VCaP (cell line): ENCODE data around the gene WDR18.

Experiments
- H3K27ac ChIP-seq: fragments of 450-650 bp; 2 replicates; pipeline ENCODE4 v1.5.1; 2017
- TF ChIP-seq, protein P1 (sequence below): fragments of 450-650 bp; conservative IDR thresholded peaks from 2 replicates; pipeline ENCODE4 v1.5.1; 2017; ENCODE audit warnings: mild to moderate bottlenecking, moderate library complexity

Gene WDR18

GRCh38 chr19:964761-965694 is 19.1 kb upstream of the WDR18 start:
- TF ChIP-seq, protein P1, sequence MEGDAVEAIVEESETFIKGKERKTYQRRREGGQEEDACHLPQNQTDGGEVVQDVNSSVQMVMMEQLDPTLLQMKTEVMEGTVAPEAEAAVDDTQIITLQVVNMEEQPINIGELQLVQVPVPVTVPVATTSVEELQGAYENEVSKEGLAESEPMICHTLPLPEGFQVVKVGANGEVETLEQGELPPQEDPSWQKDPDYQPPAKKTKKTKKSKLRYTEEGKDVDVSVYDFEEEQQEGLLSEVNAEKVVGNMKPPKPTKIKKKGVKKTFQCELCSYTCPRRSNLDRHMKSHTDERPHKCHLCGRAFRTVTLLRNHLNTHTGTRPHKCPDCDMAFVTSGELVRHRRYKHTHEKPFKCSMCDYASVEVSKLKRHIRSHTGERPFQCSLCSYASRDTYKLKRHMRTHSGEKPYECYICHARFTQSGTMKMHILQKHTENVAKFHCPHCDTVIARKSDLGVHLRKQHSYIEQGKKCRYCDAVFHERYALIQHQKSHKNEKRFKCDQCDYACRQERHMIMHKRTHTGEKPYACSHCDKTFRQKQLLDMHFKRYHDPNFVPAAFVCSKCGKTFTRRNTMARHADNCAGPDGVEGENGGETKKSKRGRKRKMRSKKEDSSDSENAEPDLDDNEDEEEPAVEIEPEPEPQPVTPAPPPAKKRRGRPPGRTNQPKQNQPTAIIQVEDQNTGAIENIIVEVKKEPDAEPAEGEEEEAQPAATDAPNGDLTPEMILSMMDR, result no peak
- H3K27ac ChIP-seq, result no peak overlapping the region

- no peak overlapping the region for H3K27ac ChIP-seq
- TF ChIP-seq, protein P1, result no peak
Observed at GRCh38 chr19:966485-967088, 17.6 kb upstream of the WDR18 start.

DNA sequence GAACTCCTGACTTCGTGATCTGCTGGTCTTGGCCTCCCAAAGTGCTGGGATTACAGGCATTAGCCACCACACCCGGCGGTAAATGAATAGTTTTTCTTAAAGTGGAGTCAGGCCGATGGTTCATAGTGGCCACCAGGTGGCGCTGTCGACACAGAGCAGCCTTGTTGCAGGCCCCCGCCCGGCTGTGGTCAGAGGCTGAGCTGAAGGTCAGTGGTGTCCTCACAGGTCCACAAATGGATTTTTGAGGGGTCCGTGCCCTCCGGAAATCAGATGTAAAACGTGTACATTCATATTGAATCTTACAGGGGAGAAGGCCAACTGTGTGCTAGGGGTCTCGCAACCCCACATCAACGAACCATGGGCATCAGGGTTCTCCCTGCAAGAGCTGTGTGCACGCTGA is 13.4 kb upstream of the WDR18 start:
- TF ChIP-seq, protein P1, result peak; percentile 60
- no peak overlapping the region for H3K27ac ChIP-seq

GRCh38 chr19:971795-972194 is 12.3 kb upstream of the WDR18 start:
- no peak overlapping the region for H3K27ac ChIP-seq
- TF ChIP-seq, protein P1, result no peak

GRCh38 chr19:972281-972680 is 11.9 kb upstream of the WDR18 start:
- TF ChIP-seq, protein P1, result no peak
- no peak overlapping the region for H3K27ac ChIP-seq

- TF ChIP-seq, protein P1, result no peak
- H3K27ac ChIP-seq, result no peak overlapping the region
Observed at GRCh38 chr19:973726-974563, 10.2 kb upstream of the WDR18 start.
